MG63 (cell line): ENCODE data around the gene RIN3. TPM values are rescaled to one million over a fixed set of nuclear protein-coding genes. Genes with fewer than 3 reads are reported as not detected.

Experiments
- DNase-seq: peaks from one replicate; pipeline ENCODE4 v3.0.0-alpha.2; 2020
- H3K27me3 ChIP-seq: fragments of 250-450 bp; sonication (Bioruptor Pico); 2 replicates; pipeline ENCODE4 v1.5.1; 2020; ENCODE audit warnings: mild to moderate bottlenecking, moderate library complexity
- H3K36me3 ChIP-seq: fragments of 250-450 bp; sonication (Bioruptor Pico); 2 replicates; pipeline ENCODE4 v1.5.1; 2020; ENCODE audit warnings: mild to moderate bottlenecking, moderate library complexity
- H3K4me3 ChIP-seq: fragments of 250-450 bp; sonication (Bioruptor Pico); 2 replicates; pipeline ENCODE4 v1.5.1; 2020; ENCODE audit warnings: mild to moderate bottlenecking, moderate library complexity
- H3K9me3 ChIP-seq: fragments of 250-450 bp; sonication (Bioruptor Pico); 2 replicates; pipeline ENCODE4 v1.5.1; 2020; ENCODE audit warnings: mild to moderate bottlenecking, moderate library complexity
- total RNA-seq: library from RNA; depleted of rRNA; stranded (reverse); fragments of >200 nt; shearing (Covaris generic); gene quantifications from 2 replicates; pipeline ENCODE4 v1.2.3, GENCODE V29; 2014; ENCODE audit warnings: low replicate concordance

The RIN3 gene
- total RNA-seq, 1 experiment from 2014 or later, result 1.4 TPM

GRCh38 chr14:92647797-92648279, 134.3 kb downstream of the RIN3 start:
- peak; percentile 69 for DNase-seq
- Histone ChIP-seq H3K4me3 (no peak overlapping the region), H3K9me3 (peaks cover 5% of the 10 kb centered on the region), H3K27me3 (no peaks in the 10 kb centered on the region), H3K36me3 (peaks cover 6% of the 10 kb centered on the region)

- no peak overlapping the region for H3K4me3 ChIP-seq
Measured at GRCh38 chr14:92649066-92649465, 135.5 kb downstream of the RIN3 start.

GRCh38 chr14:92649934-92650545, 136.5 kb downstream of the RIN3 start:
- Histone ChIP-seq H3K27me3 (no peaks in the 10 kb centered on the region), H3K36me3 (peaks cover 3% of the 10 kb centered on the region; the same call in 1 of the 2 replicates), H3K4me3 (no peak overlapping the region), H3K9me3 (peaks cover 4% of the 10 kb centered on the region)
- peak; percentile 77 for DNase-seq

More at GRCh38 chr14:92649066-92649465, 135.5 kb downstream of the RIN3 start:
- peaks cover 6% of the 10 kb centered on the region for H3K36me3 ChIP-seq
- H3K9me3 ChIP-seq, result peaks cover 5% of the 10 kb centered on the region
- H3K27me3 ChIP-seq, result no peaks in the 10 kb centered on the region
- DNase-seq, result no peak

DNA sequence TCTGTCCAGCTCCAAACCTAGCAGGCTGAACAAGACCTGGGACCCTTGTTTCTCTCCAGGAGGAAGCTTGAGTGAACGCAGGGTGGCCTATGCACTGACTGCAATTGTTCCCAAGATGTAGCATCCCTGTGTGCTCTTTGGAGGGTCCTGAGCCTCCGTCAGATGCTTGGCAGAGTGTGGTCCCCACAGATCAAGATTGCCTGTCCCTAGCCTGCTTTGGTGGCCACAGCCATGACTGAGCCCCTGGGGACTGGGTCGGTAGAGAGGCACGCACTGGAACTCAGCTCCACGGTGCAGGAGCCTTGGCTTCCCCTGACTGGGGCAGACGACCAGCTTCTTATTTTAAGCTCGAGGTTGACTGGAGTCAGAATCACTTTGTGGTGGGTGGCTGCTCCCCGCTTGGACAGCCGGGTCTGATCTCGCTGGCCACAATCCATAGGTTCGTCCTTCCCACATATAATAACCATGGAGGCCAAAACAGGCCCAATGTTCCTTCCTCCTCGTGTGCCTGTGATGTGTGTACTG, 137.1 kb downstream of the RIN3 start:
- H3K9me3 ChIP-seq, result no peaks in the 10 kb centered on the region
- H3K27me3 ChIP-seq, result no peaks in the 10 kb centered on the region
- DNase-seq, result no peak
- no peak overlapping the region for H3K4me3 ChIP-seq
- H3K36me3 ChIP-seq, result no peaks in the 10 kb centered on the region

DNA sequence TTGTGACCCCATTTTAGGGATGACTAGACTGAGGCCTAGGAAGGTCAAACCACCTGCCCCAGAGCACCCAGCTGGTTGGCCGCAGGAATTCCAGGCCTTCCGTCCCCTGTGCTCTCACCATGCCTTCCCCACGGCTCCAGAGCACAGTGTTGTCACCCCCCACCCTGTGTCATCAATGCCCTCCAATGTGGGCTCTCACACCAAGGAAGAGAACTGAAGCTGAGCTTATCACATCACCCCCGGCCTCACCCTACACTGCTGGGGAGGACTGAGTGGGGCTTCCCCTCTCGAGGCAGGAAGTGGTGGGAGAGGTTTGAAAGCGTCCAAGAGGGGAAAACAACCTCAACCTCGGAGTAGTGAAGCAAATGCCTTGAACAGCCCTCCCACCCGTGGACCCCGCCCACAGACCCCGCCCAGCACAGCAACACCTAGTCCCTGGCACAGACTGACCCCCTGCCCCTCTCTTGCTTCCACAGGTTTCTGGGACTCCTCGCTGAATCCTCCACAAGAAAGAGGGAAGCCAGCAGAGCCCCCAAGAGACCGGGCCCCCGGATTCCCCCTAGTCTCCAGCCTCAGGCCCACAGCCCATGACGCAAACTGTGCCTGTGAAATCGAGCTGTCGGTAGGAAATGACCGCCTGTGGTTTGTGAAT, 137.7 kb downstream of the RIN3 start:
- H3K9me3 ChIP-seq, result no peaks in the 10 kb centered on the region
- DNase-seq, result no peak
- H3K27me3 ChIP-seq, result no peaks in the 10 kb centered on the region
- no peak overlapping the region for H3K4me3 ChIP-seq
- no peaks in the 10 kb centered on the region for H3K36me3 ChIP-seq

GRCh38 chr14:92651758-92652406, 138.3 kb downstream of the RIN3 start:
- Histone ChIP-seq H3K4me3 (no peak overlapping the region), H3K27me3 (no peaks in the 10 kb centered on the region), H3K36me3 (no peaks in the 10 kb centered on the region), H3K9me3 (no peaks in the 10 kb centered on the region)
- DNase-seq, result no peak

DNA sequence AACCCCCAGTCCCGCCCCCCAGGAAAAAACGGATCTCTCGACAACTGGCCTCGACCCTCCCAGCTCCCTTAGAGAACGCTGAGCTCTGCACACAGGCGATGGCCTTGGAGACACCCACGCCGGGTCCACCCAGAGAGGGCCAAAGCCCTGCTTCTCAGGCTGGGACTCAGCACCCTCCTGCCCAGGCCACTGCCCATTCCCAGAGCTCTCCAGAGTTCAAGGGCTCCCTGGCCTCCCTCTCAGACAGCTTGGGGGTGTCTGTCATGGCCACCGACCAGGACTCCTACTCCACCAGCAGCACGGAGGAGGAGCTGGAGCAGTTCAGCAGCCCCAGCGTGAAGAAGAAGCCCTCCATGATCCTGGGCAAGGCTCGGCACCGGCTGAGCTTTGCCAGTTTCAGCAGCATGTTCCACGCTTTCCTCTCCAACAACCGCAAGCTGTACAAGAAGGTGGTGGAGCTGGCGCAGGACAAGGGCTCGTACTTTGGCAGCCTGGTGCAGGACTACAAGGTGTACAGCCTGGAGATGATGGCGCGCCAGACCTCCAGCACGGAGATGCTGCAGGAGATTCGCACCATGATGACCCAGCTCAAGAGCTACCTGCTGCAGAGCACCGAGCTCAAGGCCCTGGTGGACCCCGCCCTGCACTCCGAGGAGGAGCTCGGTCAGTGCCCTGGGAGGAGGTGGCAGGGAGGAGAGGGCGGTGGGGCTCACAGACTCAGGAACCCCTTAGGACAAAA, 139.0 kb downstream of the RIN3 start:
- no peaks in the 10 kb centered on the region for H3K27me3 ChIP-seq
- H3K9me3 ChIP-seq, result no peaks in the 10 kb centered on the region
- H3K36me3 ChIP-seq, result no peaks in the 10 kb centered on the region
- DNase-seq, result no peak
- H3K4me3 ChIP-seq, result no peak overlapping the region

GRCh38 chr14:92653162-92653651, 139.6 kb downstream of the RIN3 start:
- DNase-seq, result no peak
- H3K4me3 ChIP-seq, result no peak overlapping the region
- no peaks in the 10 kb centered on the region for H3K27me3 ChIP-seq
- H3K36me3 ChIP-seq, result no peaks in the 10 kb centered on the region
- no peaks in the 10 kb centered on the region for H3K9me3 ChIP-seq

DNA sequence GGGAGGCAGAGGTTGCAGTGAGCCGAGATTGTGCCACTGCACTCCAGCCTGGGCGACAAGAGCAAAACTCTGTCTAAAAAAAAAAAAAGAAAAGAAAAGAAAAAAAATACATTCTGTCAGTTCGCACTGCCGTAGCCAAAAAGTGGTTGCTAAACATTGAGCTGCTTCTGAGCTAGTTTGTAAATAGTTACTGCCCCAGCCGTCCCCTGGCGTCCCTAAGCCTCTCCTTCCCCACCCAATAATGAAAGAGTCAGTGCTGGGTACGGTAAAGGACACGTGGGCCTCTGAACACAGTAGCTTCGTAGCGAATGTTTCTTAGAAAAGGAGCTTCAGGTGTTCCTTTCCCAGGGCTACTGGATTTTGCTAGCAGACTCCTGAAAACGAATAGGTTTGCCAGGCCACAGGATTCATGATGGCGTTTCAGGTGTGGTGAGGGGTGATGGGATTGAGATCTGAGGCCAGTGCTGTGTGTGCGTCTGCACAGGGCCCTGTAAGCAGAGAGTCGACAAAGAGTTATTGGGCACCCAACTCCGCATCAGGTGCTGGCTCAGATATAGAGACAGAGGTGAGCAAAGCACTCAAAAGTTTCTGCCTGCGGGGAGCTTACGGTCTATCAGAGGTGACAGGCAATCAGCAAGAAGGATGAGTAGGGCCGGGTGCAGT, 140.8 kb downstream of the RIN3 start:
- H3K9me3 ChIP-seq, result no peaks in the 10 kb centered on the region

DNA sequence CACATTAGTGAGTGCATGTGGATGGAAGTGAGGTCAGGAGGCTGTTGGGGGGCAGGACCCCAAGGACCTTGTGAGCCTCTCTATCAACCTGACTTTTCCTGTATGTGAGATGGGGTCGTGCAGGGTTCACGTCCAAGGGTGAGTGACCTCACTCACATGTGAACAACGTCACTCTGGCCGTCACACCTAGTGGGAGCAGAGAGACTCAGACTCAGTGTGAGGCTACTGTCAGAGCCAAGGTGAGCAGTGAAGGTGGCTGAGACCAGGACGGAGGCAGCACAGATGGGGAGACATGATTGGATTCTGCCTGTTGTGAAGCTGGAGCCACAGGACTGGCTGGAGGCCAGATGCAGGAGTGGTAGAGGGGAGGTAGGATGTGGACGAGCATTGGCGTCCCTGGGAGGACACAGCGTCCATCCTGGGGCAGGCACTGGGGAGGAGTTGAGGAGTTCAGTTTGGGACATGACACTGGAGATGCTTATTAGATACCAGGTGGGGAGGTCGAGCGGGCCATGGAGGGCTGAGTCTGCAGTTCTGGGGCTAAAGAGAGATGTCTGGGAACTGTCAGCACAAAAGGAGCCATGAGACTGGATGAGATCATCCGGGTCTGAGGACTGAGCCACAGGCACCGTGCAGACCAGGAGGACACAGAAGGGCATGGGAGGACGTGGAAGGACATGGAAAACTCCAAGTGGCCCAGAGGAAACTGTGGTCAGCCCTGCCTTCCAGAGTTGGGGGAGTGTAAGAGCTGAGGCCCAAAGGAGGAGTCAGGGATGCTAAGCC, 142.0 kb downstream of the RIN3 start:
- H3K27me3 ChIP-seq, result no peaks in the 10 kb centered on the region
- H3K4me3 ChIP-seq, result no peak overlapping the region
- DNase-seq, result no peak
- H3K36me3 ChIP-seq, result no peaks in the 10 kb centered on the region
- no peaks in the 10 kb centered on the region for H3K9me3 ChIP-seq

More for the DNA sequence above, 140.8 kb downstream of the RIN3 start:
- Histone ChIP-seq H3K4me3 (no peak overlapping the region), H3K36me3 (no peaks in the 10 kb centered on the region), H3K27me3 (no peaks in the 10 kb centered on the region)
- no peak for DNase-seq

GRCh38 chr14:92656306-92657081, 142.9 kb downstream of the RIN3 start:
- no peak overlapping the region for H3K4me3 ChIP-seq
- H3K9me3 ChIP-seq, result no peaks in the 10 kb centered on the region
- H3K36me3 ChIP-seq, result no peaks in the 10 kb centered on the region
- no peaks in the 10 kb centered on the region for H3K27me3 ChIP-seq
- no peak for DNase-seq

- Histone ChIP-seq H3K36me3 (no peaks in the 10 kb centered on the region), H3K9me3 (no peaks in the 10 kb centered on the region), H3K27me3 (no peaks in the 10 kb centered on the region), H3K4me3 (no peak overlapping the region)
- no peak for DNase-seq
Measured at GRCh38 chr14:92657457-92658142, 144.0 kb downstream of the RIN3 start.

GRCh38 chr14:92658160-92658559, 144.6 kb downstream of the RIN3 start:
- Histone ChIP-seq H3K27me3 (no peaks in the 10 kb centered on the region), H3K4me3 (no peak overlapping the region), H3K36me3 (no peaks in the 10 kb centered on the region), H3K9me3 (no peaks in the 10 kb centered on the region)
- no peak for DNase-seq

GRCh38 chr14:92658684-92659083, 145.1 kb downstream of the RIN3 start:
- no peaks in the 10 kb centered on the region for H3K9me3 ChIP-seq
- H3K36me3 ChIP-seq, result no peaks in the 10 kb centered on the region
- H3K27me3 ChIP-seq, result no peaks in the 10 kb centered on the region
- no peak for DNase-seq
- H3K4me3 ChIP-seq, result no peak overlapping the region
